IMR-90 (cell line): ENCODE measurements around the gene PRDM13. TPM values are rescaled to one million over a fixed set of nuclear protein-coding genes. Genes with fewer than 3 reads are reported as not detected.

Experiments
- ATAC-seq: fragments of 200-7000 bp; cut with Tn5 transposase; 2 replicates; pipeline ENCODE4 v1.9.1; 2020; ENCODE audit warnings: low read depth, mild to moderate bottlenecking, moderate library complexity
- BruUV-seq: library from RNA; stranded (reverse); fragments of 400-500 nt; replicated peaks from 2 replicates; lab custom pipeline; 2021; lab: Mats Ljungman, UMichigan
- CTCF ChIA-PET: fragments of 300-600 bp; formaldehyde crosslinking; extraction: SDS; loops from one replicate; lab custom pipeline; 2021; ENCODE audit warnings: antibody characterized with exemption; lab: Yijun Ruan, JAX
- POLR2A ChIA-PET: fragments of 300-600 bp; sonication (Branson Sonifier 250); formaldehyde crosslinking; loops from one replicate; lab custom pipeline; 2022; ENCODE audit warnings: antibody characterized with exemption; ENCODE audit not compliant: unreplicated experiment; lab: Charles Lee
- DNase-seq: peaks from one replicate; pipeline ENCODE4 v3.0.0; 2013
- H2AFZ ChIP-seq: replicated peaks from 2 replicates; pipeline ENCODE3; 2013; ENCODE audit warnings: low read length, mild to moderate bottlenecking; ENCODE audit not compliant: poor library complexity
- H2AK5ac ChIP-seq: 2 replicates; pipeline ENCODE4 v1.6.1; 2013; ENCODE audit warnings: low read depth, low read length, inconsistent platforms
- H2AK9ac ChIP-seq: replicated peaks from 2 replicates; pipeline ENCODE3; 2013; ENCODE audit warnings: mild to moderate bottlenecking, low read depth, low read length, moderate library complexity; ENCODE audit not compliant: poor library complexity
- H2BK120ac ChIP-seq: 2 replicates; pipeline ENCODE4 v1.6.1; 2013; ENCODE audit warnings: low read depth, low read length, inconsistent platforms
- H2BK15ac ChIP-seq: 3 replicates; pipeline ENCODE4 v1.6.1; 2013; ENCODE audit warnings: low read depth, low read length, inconsistent platforms
- H2BK20ac ChIP-seq: 2 replicates; pipeline ENCODE4 v1.6.1; 2013; ENCODE audit warnings: low read depth, mild to moderate bottlenecking, inconsistent platforms, low read length, moderate library complexity
- H2BK5ac ChIP-seq: 2 replicates; pipeline ENCODE4 v1.6.1; 2013; ENCODE audit warnings: mild to moderate bottlenecking, low read depth, low read length, inconsistent platforms; ENCODE audit not compliant: poor library complexity, severe bottlenecking
- H3K14ac ChIP-seq: replicated peaks from 2 replicates; pipeline ENCODE4 v1.6.1; 2013; ENCODE audit warnings: low read depth, low read length, inconsistent platforms
- H3K18ac ChIP-seq: 2 replicates; pipeline ENCODE4 v1.6.1; 2013; ENCODE audit warnings: low read depth, low read length, control low read depth
- H3K23ac ChIP-seq: 2 replicates; pipeline ENCODE4 v1.6.1; 2013; ENCODE audit warnings: low read depth, low read length, inconsistent platforms
- H3K27ac ChIP-seq: 2 replicates; pipeline ENCODE4 v1.5.1; 2013; ENCODE audit warnings: mild to moderate bottlenecking, control low read depth, low read length; ENCODE audit not compliant: insufficient read depth
- H3K27me3 ChIP-seq: 2 replicates; pipeline ENCODE4 v1.6.1; 2013; ENCODE audit warnings: low read length; ENCODE audit not compliant: control insufficient read depth, insufficient read depth
- H3K36me3 ChIP-seq: 2 replicates; pipeline ENCODE4 v1.6.1; 2013; ENCODE audit warnings: low read length, mixed read lengths; ENCODE audit not compliant: control insufficient read depth, insufficient read depth
- H3K4ac ChIP-seq: 2 replicates; pipeline ENCODE4 v1.6.1; 2013; ENCODE audit warnings: low read depth, low read length, inconsistent platforms
- H3K4me1 ChIP-seq: 2 replicates; pipeline ENCODE4 v1.6.1; 2013; ENCODE audit warnings: low read length, mixed read lengths; ENCODE audit not compliant: control insufficient read depth, insufficient read depth
- H3K4me2 ChIP-seq: 2 replicates; pipeline ENCODE4 v1.6.1; 2013; ENCODE audit warnings: low read depth, mild to moderate bottlenecking, control low read depth, low read length, moderate library complexity
- H3K4me3 ChIP-seq: 2 replicates; pipeline ENCODE4 v1.5.1; 2013; ENCODE audit warnings: low read depth, mild to moderate bottlenecking, control low read depth, low read length, moderate library complexity; ENCODE audit not compliant: insufficient read depth
- H3K56ac ChIP-seq: 2 replicates; pipeline ENCODE4 v1.6.1; 2013; ENCODE audit warnings: low read length, inconsistent platforms; ENCODE audit not compliant: insufficient read depth; ENCODE audit errors: extremely low read depth
- H3K79me1 ChIP-seq, 2 experiments: 2 replicates each; pipeline ENCODE4 v1.6.1; 2013; ENCODE audit warnings: low read length in 2 of 2, inconsistent platforms in 1 of 2, low read depth in 1 of 2
- H3K9ac ChIP-seq: 2 replicates; pipeline ENCODE4 v1.6.1; 2013; ENCODE audit warnings: low read depth, low read length, control low read depth
- H3K9me1 ChIP-seq: 2 replicates; pipeline ENCODE4 v1.6.1; 2013; ENCODE audit warnings: low read length, inconsistent platforms; ENCODE audit not compliant: insufficient read depth
- H3K9me3 ChIP-seq: 2 replicates; pipeline ENCODE4 v1.6.1; 2013; ENCODE audit warnings: low read length; ENCODE audit not compliant: control insufficient read depth, insufficient read depth
- H4K20me1 ChIP-seq: 2 replicates; pipeline ENCODE4 v1.6.1; 2013; ENCODE audit warnings: low read length, inconsistent platforms; ENCODE audit not compliant: insufficient read depth
- H4K5ac ChIP-seq: 2 replicates; pipeline ENCODE4 v1.6.1; 2013; ENCODE audit warnings: mild to moderate bottlenecking, low read depth, low read length, control low read depth
- H4K8ac ChIP-seq, 2 experiments: 2 replicates each; pipeline ENCODE4 v1.6.1; 2013; ENCODE audit warnings: low read depth in 2 of 2, low read length in 2 of 2, control low read depth in 1 of 2, inconsistent platforms in 1 of 2
- H4K91ac ChIP-seq: 2 replicates; pipeline ENCODE4 v1.6.1; 2013; ENCODE audit warnings: low read depth, low read length, inconsistent platforms; ENCODE audit not compliant: insufficient read depth
- ELK1 ChIP-seq: fragments of 150-350 bp; IDR thresholded peaks from 2 replicates; pipeline ENCODE4 v1.6.1; 2016; ENCODE audit warnings: low read depth, mild to moderate bottlenecking, low read length, moderate library complexity, borderline replicate concordance
- MAZ ChIP-seq: IDR thresholded peaks from 2 replicates; pipeline ENCODE4 v1.6.1; 2012; ENCODE audit warnings: low read depth, mild to moderate bottlenecking, low read length, improper control_type of control experiment, moderate library complexity, borderline replicate concordance
- POLR2A ChIP-seq: IDR thresholded peaks from 2 replicates; pipeline ENCODE4 v1.6.1; 2012; ENCODE audit warnings: mild to moderate bottlenecking, low read depth, low read length
- RFX5 ChIP-seq: IDR thresholded peaks from 2 replicates; pipeline ENCODE4 v1.8.0; 2012; ENCODE audit warnings: low read depth, mild to moderate bottlenecking, low read length, moderate library complexity
- USF2 ChIP-seq: fragments of 150-350 bp; IDR thresholded peaks from 2 replicates; pipeline ENCODE4 v1.6.1; 2017; ENCODE audit warnings: mild to moderate bottlenecking, antibody characterized with exemption, low read length, low read depth
- WGBS, 2 experiments: methylation state at CpG; one replicate each; pipeline versions ENCODE4 v1.1.5 to v1.1.7; 2013; ENCODE audit warnings: missing lambda C conversion rate in 2 of 2; ENCODE audit not compliant: insufficient read length in 1 of 2; ENCODE audit errors: extremely low coverage in 2 of 2; 5-methylcytosine and 5-hydroxymethylcytosine counted together
- dilution Hi-C: fragments of 300-500 bp; cut with HindIII; formaldehyde crosslinking; loops from one replicate; pipeline ENCODE4 v1.14.3; 2018; ENCODE audit warnings: low sequenced_read_pairs; ENCODE audit not compliant: unreplicated experiment
- in situ Hi-C: fragments of 300-500 bp; cut with MboI; formaldehyde crosslinking; loops from 3 replicates; pipeline ENCODE4 v1.14.3; 2019; ENCODE audit warnings: low sequenced_read_pairs, inconsistent platforms, mixed read lengths
- intact Hi-C: fragments of 100-400 bp; cut with micrococcal nuclease; formaldehyde crosslinking; loops from 2 replicates; pipeline ENCODE4 v1.10.0; 2022
- polyA plus RNA-seq, 3 experiments: library from polyadenylated mRNA; depleted of rRNA; stranded (reverse); fragments of >200 nt; gene quantifications; 2 replicates each; pipeline ENCODE4 v1.2.3, GENCODE V29; 2012; ENCODE audit warnings: low replicate concordance in 1 of 3
- total RNA-seq: library from RNA; depleted of rRNA; stranded (reverse); fragments of >200 nt; gene quantifications from 2 replicates; pipeline ENCODE4 v1.2.3, GENCODE V29; 2012

Gene PRDM13
- total and polyA plus RNA-seq, 2 of the 4 experiments (the other 2 are of a cell fraction), result not detected

GRCh38 chr6:99608059-99608885, 1.6 kb downstream of the PRDM13 start:
- Histone ChIP-seq H2AFZ (peak overlapping the region; percentile 44), H3K27ac (no peak overlapping the region), H3K9me3 (peaks cover 17% of the 10 kb centered on the region), H3K27me3 (peaks cover 95% of the 10 kb centered on the region), H2AK9ac (no peak overlapping the region), H4K91ac (no peak overlapping the region), H2AK5ac (no peak overlapping the region), H3K79me1 (no peaks in the 10 kb centered on the region), H3K56ac (no peak overlapping the region), H3K9me1 (peaks cover 3% of the 10 kb centered on the region), H3K36me3 (no peaks in the 10 kb centered on the region), H2BK15ac (no peak overlapping the region), H4K8ac (no peak overlapping the region), H2BK5ac (no peak overlapping the region), H3K4me3 (no peak overlapping the region), H3K23ac (no peak overlapping the region), H3K4ac (no peak overlapping the region), H2BK120ac (no peak overlapping the region), H3K4me2 (no peak overlapping the region), H3K9ac (no peak overlapping the region), H4K5ac (no peak overlapping the region), H2BK20ac (no peak overlapping the region), H3K18ac (no peak overlapping the region), H3K4me1 (no peaks in the 10 kb centered on the region), H4K20me1 (no peaks in the 10 kb centered on the region), H3K14ac (no peak overlapping the region)
- no peak for TF ChIP-seq POLR2A
- no peak for TF ChIP-seq USF2
- no peak for TF ChIP-seq ELK1
- TF ChIP-seq RFX5, result no peak
- TF ChIP-seq MAZ, result no peak
- in situ Hi-C loops, result no loop called here
- ATAC-seq (no peak), DNase-seq (no peak)
- 4% methylated on average over 4 of the region's 29 CpGs; no CpG with 5 or more reads in 1 of the 2 experiments for WGBS, 2 experiments
- intact Hi-C loops, result no loop called here
- ChIA-PET CTCF (interaction anchor here (0.5 kb wide), 1 partner anchor 37 kb away, joined by 3 read pairs; no protein-coding TSS in a partner anchor), POLR2A (no interaction called here)
- dilution Hi-C loops, result no loop called here
- no TSS peak for BruUV-seq
